Activated T-cell treated with anti-CD3 and anti-CD28 coated beads, Interleukin-2, amount 50 U/mL, for 1 hour (primary cell): Measurements from ENCODE around the gene CXXC1.
"Not testable (repeated sequence)": the region's sequence is repeated elsewhere in the genome, so short reads cannot be mapped to it uniquely, and the experiment has no call there.

ENCODE experiments used
- DNase-seq: peaks from one replicate; pipeline ENCODE4 v3.0.0-alpha.2; 2020

CXXC1 gene

GRCh38 chr18:50297621-50298442 is 10.3 kb upstream of the CXXC1 start:
- DNase-seq, result no peak

GRCh38 chr18:50293039-50293438 is 5.5 kb upstream of the CXXC1 start:
- no peak for DNase-seq

GRCh38 chr18:50289108-50289443 is 1.6 kb upstream of the CXXC1 start:
- DNase-seq, result no peak

GRCh38 chr18:50288348-50289107 is 1.0 kb upstream of the CXXC1 start:
- DNase-seq, result not testable (repeated sequence)

DNA sequence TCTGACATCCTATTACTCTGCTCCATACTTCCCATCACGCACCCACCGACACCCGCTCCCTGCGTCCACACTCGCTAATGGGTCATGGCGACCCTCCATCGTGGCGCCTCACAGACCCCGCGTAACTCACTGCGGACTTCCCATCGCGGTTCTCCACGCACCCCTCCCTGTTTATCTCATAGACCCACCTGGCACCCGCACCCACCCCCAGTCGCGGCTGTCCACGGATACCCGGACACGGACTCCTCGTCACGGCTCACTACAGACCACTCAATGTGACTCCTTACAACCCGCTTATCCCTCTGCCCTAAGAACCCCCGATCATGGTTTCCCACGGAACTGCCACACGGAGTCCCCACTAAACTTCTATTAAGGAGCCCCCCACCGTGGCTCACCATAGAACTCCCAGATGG is 458 bp downstream of the CXXC1 start:
- no peak for DNase-seq

DNA sequence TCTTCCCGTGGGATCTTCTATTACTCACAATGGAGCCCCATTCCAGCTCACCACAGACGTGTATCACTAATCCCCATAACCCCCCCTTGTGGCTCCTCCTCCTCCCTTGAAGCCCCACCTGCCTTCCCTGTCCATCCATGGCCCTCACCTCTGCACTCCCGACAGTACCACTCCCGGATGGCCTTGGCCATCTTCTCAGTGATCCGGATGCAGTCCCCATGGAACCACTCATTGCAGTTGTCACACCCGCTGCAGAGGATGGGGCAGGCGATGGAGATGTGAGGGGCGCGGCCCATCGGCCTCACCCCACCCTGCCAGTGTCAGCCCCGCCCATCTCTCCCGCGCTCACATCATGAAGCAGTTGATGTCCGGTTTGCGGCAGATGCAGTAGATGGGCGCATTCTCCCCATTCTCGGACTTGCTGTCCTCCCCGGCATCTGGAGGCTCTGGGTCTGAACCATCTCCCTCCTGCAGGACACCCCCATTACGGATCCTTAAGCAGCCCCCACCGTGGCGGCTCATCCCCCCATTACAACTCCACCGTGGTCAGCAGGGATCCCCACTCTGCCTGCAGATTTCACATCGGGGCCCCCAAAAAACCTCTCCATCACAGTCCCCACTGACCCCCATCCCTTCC is 983 bp downstream of the CXXC1 start:
- no peak for DNase-seq

GRCh38 chr18:50285631-50286321 is 1.7 kb downstream of the CXXC1 start:
- DNase-seq, result no peak

DNA sequence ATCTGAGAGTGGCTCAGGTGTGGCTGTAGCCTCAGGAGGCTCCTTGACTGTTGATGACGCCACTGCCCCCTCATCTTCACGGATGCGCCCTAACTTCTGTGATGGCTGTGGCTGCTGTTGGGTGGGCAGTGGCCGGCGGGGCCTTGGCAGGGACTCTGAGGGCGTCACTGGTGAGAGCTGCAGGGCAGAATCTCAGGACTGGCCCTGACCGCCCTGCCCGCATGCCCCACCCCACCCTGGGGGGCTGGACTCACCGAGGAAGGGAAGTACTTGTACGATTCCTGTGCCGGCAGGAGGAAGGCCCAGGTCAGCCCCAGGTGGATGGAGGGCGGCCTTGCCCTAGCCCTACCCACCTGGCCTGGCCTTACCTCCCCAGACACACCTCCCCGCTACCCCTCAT is 2.4 kb downstream of the CXXC1 start:
- DNase-seq, result no peak

DNA sequence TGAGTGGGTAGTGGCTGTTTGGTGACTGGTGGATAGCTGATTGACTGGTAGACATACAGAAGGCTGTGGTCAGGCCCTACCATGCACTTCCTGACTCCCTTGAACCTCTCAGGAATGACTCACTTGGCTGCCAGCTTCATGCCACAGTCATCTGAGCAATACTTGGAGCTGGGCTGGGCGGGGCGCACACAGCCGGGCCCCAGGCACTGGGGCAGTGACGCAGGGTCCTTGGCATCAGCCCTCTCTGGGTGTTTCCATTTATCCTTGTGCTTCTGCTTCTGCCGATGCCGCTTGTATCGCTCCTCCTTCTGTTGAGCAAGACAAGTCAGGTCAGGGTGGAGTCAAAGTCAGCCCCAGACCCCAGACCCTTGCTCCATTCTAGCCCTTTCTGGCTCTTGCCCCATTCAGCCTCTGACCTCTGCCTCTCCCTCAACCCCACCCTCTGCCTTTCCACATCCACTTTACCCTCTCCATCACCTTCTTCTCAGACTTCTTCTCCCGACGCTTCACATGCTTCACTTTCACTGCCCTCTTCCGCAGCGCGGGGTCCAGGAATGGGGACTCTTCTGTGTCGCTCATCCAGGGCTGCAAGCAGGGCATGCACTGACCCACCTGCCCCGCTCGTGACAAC is 3.1 kb downstream of the CXXC1 start:
- DNase-seq, result no peak

GRCh38 chr18:50283469-50284209 is 3.9 kb downstream of the CXXC1 start:
- DNase-seq, result no peak

GRCh38 chr18:50282521-50283335 is 4.8 kb downstream of the CXXC1 start:
- no peak for DNase-seq

GRCh38 chr18:50281972-50282520 is 5.4 kb downstream of the CXXC1 start:
- DNase-seq, result no peak

DNA sequence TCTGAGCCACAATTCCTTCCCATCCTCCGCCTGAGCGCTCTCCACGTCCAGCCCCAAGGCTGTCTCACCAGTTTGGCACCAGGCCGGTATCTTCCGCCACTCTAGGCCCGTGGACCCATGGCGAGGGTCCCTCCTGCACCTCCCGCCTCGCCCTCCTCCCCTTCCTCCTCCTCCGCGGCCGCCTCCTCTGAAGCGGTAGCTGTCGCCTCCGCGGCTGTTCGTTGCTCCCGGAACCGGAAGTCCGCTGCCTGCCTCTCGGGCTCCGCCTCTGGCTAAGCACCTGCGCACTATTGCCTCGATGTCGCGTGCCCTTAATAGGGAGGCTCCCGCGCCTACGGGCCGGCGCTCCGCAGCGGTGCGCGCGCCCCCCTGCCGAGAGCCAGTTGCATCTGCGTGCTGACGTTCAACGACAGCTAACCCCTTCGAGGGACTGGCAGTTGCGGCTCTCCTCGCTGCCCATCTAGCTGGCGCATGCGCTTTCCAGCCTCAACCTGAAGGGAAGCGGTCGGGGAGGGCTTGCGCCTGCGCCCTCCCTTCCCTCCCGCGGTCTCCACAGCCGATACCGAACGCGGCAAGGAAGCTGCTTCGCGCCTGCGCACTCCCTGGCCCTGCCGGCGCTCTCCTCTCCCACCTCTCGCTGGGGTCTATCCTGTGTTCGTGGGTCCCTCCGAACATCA is 6.1 kb downstream of the CXXC1 start, which contains the start of gene MBD1:
TSS of gene MBD1 (minus strand) at position 229 of the 677 bp plus-strand sequence. CDS start 1,531 bp downstream, outside the sequence.
- DNase-seq, result peak; percentile 94

GRCh38 chr18:50280707-50281294 is 6.7 kb downstream of the CXXC1 start:
- no peak for DNase-seq

- DNase-seq, result no peak
Measured at GRCh38 chr18:50279752-50280151, 7.7 kb downstream of the CXXC1 start.

GRCh38 chr18:50277942-50278341 is 9.6 kb downstream of the CXXC1 start:
- DNase-seq, result no peak

DNA sequence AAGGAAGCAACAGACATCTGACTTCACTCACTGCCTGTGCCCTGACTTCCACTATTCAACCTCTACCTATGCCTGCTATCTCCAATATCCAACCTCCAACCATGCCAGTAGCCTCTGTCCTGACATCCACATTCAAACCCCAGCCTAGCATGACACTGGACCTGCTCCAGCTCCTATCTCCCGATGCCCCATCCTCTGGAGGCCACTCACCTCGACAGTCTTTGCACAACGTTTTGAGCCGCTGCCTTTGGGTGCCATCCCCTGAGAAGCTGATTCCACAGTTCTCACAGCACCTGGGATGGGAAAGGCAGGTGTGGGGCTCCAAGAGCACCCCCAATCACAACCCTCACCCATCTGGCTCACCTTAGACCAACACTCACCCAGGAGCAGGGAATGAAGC is 11.0 kb downstream of the CXXC1 start:
- DNase-seq, result no peak

GRCh38 chr18:50275503-50276036 is 11.9 kb downstream of the CXXC1 start:
- no peak for DNase-seq

GRCh38 chr18:50274941-50275340 is 12.6 kb downstream of the CXXC1 start:
- DNase-seq, result no peak
